ENCODE data around the gene UGGT2.
"Not testable (repeated sequence)": the region's sequence is repeated elsewhere in the genome, so short reads cannot be mapped to it uniquely, and the experiment has no call there.

UGGT2 gene

DNA sequence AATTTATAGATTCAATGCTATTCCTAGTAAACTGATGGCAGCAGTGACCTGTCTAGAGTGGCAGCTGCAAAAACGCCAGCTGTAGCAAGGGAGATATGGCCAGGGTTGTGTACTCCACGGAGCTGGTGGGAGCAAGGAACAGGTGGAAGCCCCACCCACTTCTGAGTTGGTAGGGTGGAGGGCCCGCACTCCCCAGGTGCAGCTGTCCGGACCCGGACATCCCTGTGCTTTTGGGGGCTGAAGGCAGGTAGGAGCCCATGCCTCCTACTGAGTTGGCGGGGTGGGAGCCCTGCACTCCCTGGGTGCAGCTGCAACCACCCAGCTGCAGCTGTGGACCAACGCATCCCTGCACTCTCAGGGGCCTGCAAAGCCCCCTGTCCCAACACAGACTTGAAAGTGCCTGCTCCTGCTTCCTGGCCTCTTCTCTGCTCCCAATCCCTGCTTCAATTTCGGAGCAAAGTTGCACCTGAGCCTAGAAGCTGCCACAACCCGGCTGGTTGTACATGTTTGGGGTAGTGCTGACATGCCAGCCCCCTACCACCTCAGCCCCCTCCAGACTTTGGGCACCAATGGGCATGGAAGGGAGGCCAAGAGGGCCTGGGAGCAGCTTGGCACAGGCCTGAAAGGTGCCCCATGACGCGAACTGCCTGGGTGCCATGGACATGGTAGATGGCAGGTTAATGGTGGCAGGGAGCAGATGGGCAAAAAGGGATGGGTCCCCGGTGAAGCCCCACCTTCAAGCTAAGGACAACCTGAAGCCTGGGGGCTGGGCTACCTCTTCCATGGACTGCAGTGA, 19.8 kb downstream of the UGGT2 start:
- no peak for DNase-seq

DNA sequence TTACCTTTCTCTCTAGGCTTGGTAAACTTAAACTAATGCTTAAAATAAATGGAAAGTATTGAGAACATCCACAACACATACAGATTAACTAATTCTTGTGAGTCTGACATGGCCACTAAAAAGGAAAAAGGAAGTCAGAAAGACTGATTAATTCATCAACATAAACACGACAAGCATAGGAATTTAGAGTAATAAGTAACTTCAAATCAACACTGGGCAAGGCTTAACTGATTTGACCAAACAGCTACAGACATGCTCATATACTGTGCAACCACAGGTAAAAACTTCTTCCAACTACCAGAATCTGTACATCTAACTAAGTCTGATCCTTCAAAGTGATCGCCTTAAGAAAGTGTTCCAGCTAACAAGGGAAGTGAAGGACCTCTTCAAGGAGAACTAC, 20.5 kb downstream of the UGGT2 start:
- no peak for DNase-seq
- TF ChIP-seq POLR2A (IDR thresholded peaks at IDR 0.05; ENCODE audit: low read length) (no peak), GATA1 (IDR thresholded peaks at IDR 0.05; ENCODE audit: low read depth, low read length) (no peak)

More for the DNA sequence above, 19.8 kb downstream of the UGGT2 start:
- no peak for TF ChIP-seq GATA1 (IDR thresholded peaks at IDR 0.05; ENCODE audit: low read depth, low read length)
- TF ChIP-seq POLR2A (IDR thresholded peaks at IDR 0.05; ENCODE audit: low read length) = no peak

DNA sequence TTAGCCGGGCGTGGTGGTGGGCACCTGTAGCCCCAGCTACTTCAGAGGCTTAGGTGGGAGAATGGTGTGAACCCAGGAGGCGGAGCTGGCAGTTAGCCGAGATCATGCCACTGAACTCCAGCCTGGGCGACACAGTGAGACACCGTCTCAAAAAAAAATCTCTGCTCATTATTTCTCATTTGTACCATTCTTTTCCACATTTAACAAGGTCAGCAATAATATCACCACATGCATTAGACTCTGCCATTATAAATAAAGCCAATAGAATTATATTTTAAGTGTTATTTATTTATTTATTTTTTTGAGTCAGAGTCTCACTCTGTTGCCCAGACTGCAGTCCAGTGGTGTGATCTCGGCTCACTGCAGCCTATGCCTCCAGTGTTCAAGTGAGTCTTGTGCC, 24.2 kb downstream of the UGGT2 start:
- no peak for TF ChIP-seq POLR2A (IDR thresholded peaks at IDR 0.05; ENCODE audit: low read length)
- no peak for TF ChIP-seq GATA1 (IDR thresholded peaks at IDR 0.05; ENCODE audit: low read depth, low read length)
- no peak for DNase-seq

DNA sequence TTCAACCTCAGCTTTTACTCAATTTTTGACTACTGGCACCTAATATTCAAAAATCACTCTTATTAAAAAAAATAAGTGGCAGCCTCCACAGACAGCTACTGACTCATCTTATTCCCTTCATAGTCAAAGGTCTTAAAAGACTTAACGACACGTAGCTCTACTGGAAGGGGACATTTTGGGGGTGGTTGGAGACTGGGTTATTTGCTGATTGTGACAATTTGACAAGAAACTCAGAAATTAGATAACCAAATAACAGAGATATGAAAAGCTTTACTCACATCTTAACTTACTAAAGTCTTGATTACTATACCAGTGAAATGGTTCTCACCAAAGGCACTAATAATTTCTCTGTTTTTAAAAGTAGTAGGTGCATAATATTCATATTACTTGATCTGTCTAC, 25.7 kb downstream of the UGGT2 start:
- DNase-seq = no peak
- no peak for TF ChIP-seq POLR2A (IDR thresholded peaks at IDR 0.05; ENCODE audit: low read length)
- TF ChIP-seq GATA1 (IDR thresholded peaks at IDR 0.05; ENCODE audit: low read depth, low read length) = no peak

DNA sequence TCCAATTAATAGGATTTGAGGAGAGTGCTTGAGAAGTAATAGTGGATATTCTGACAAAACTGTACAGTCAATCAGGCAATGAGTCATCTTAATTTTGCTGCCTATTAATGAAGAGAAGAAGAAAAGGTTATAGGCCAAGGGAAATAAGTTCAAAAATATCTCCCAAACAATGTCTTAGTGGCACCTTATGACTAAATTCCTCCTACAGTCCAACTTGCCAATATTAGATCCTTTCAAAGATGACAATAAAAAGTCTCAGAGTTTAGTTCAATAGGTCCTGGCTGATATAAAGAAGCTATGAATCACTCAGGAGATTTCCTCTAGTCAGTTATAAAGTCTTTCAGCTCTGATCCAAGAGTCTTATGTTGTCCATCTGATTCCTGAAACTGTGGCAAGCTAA, 27.9 kb downstream of the UGGT2 start:
- no peak for DNase-seq
- TF ChIP-seq GATA1 (IDR thresholded peaks at IDR 0.05; ENCODE audit: low read depth, low read length) = no peak
- no peak for TF ChIP-seq POLR2A (IDR thresholded peaks at IDR 0.05; ENCODE audit: low read length)

DNA sequence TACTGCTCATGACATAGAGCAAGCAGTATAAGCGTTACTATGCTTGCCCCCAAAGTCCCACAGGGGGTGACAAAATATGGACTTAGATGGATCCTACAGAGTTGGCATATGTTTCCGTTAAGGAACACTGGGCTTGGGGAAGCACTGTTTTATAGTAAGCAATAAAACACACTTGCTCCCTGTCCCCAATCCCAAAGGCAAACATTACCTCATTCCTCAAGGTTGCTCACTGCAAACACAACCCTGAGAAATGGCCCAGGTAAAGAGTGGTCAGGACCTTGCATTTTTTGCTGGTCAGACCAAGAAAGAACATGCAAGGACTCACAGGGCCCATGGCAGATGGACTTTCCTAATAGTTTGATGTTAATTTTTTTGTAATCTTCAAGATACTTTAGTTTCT, 32.3 kb downstream of the UGGT2 start:
- TF ChIP-seq POLR2A (IDR thresholded peaks at IDR 0.05; ENCODE audit: low read length) (no peak), GATA1 (IDR thresholded peaks at IDR 0.05; ENCODE audit: low read depth, low read length) (no peak)
- no peak for DNase-seq

DNA sequence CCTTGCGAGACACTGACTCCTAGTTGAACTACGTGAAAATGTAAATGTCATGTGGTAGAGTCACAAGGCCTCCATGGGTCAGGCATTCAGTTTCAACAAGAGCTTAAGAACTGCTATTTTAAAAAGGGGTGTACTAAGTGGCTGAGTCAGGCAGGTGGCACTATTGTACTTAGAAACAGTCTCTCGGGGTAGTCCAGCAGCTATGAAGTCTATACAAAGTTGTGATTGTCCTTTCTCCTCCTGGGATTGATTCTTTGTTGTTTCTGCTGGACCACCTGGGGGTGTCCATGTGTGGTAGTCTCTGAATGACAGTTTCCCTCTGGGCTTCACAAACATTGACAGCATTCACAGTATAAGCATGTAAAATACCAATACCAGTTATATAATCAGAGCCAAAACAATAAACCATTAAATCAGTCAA, 33.0 kb downstream of the UGGT2 start:
- no peak for TF ChIP-seq GATA1 (IDR thresholded peaks at IDR 0.05; ENCODE audit: low read depth, low read length)
- peak; percentile 60 to 73 for DNase-seq

DNA sequence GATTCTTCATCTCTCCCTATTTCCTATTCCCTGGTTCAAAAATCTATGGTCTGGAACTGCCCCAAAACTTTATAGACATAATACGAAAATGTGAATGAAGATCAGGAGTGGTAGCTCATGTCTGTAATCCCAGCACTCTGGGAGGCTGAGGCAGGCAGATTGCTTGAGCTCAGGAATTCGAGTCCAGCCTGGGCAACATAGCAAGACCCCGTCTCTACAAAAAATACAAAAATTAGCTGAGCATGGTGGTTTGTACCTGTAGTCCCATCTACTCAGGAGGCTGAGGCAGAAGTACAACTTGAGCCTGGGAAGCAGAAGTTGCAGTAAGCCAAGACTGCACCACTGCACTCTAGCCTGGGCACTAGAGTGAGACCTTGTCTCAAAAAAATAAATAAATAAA, 35.1 kb downstream of the UGGT2 start:
- no peak for DNase-seq
- TF ChIP-seq GATA1 (IDR thresholded peaks at IDR 0.05; ENCODE audit: low read depth, low read length) = no peak
- no peak for TF ChIP-seq POLR2A (IDR thresholded peaks at IDR 0.05; ENCODE audit: low read length)

DNA sequence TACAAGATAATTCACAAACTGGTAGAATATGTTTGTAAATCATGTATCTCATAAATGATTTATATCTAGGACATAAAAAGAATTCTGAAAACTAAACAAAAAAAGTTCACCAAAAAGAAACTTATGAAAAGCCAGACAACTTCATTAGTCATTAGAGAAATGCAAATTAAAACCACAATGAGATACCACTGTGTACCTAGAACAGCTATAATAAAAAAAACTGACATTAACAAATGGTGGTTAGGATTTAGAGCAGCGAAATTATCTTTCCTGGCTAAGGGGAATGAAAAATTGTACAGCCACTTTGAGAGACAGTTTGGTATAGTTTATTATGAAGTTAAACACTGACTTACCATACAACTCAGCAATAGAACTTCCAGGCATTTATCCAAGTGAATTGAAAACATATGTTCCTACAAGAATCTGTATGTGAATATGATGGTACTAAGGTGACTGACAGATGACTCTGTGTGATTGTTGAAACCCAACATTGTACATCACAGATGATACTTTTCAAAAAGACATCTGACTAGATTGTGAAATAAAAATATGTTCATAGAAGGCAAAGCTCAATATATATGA, 41.8 kb downstream of the UGGT2 start:
- TF ChIP-seq GATA1 (IDR thresholded peaks at IDR 0.05; ENCODE audit: low read depth, low read length) (no peak), POLR2A (IDR thresholded peaks at IDR 0.05; ENCODE audit: low read length) (no peak)
- no peak for DNase-seq

DNA sequence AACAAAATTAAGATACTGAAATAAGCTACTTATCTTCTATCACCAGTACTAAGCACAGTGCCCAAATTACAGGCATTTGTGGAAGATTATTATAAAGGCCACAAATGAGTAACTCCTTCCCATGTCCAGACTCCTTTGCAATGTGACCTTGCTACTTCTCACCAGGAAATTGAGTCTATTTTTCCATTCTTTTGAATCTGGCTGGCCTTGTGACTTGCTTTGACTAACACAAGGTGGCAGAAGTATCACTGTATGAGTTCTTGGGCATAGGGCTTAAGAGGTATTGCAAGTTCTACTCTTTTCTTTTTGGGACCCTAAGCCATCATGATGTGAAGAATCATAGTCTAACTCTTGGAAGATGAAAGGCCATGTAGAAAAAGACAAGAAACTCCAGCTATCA, 49.9 kb downstream of the UGGT2 start:
- TF ChIP-seq GATA1 (IDR thresholded peaks at IDR 0.05; ENCODE audit: low read depth, low read length) (no peak), POLR2A (IDR thresholded peaks at IDR 0.05; ENCODE audit: low read length) (no peak)
- DNase-seq = no peak

DNA sequence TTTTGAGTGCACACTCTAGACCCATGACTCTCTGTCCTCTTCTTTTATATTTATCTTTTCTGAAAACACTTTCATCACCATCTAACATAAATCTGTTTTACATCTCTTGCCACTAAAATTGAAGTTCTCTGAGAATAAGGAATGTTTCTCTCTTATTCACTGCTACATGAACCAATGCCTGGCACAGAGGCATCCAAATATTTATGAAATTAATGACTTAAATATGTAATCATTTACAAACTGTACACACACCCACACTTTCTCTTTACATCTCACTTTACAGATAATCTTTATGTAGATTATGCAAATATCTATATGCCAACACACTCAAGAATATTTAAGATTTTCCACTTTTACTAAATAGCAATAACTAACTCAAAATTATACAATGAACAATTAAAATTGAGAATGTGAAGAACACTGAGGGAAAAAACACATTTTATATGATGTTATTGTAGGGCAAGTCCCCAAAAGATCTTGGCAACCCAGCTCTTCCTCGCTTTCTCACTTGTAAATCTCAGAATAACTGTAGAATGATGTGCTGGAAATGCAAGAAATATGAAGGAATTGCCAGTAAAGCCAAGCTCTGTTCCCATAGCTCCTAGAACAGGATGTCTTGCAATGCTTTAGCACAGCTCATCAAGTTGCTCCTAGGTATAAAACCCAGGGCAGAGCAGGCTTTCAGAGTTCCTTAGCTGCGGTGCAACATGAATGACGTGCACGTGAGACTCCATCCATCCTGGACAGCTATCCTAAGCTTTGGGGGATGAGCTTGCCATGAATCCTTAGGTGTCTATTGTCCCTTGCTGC, 50.7 kb downstream of the UGGT2 start:
- DNase-seq = no peak
- TF ChIP-seq GATA1 (IDR thresholded peaks at IDR 0.05; ENCODE audit: low read depth, low read length) (no peak), POLR2A (IDR thresholded peaks at IDR 0.05; ENCODE audit: low read length) (no peak)

DNA sequence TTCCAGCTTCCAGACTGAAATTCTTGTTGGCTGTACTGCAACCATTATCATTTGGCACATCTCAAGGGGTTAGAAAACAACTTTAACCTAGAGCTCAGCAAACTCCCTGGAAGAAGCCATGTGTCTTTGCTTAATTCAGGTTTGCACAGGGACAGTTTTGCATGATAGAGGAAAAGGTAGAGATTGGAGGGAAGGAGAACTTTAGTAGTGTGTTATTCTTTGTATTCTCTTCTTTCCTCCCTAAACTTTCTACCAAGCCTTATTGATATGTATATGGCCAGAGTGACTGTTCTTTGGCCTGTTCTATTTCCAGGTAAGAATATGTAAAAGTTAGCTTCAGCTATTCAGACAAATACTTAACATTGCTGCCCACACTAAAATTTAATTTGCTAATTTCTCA, 53.1 kb downstream of the UGGT2 start:
- TF ChIP-seq POLR2A (IDR thresholded peaks at IDR 0.05; ENCODE audit: low read length) = no peak
- DNase-seq = no peak

DNA sequence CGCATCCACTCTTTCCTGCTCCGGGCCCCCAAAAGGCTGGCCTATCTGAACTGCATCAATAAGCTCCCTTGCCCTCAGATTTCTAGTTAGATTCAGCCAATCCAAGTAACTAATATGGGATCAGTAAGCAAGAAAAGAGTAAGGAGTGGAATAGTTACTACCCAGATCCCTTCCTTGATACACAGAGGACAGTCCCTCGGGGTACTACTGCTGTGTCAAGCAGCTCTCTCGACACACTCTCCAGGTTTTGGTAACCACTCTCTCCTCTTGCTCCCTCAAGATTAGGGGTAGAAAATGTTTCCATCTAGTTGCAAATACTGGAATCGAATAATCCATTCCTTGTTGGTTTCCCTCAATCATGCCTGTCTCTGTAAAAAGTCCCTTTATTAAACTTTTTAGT, 65.4 kb downstream of the UGGT2 start:
- DNase-seq = no peak
- no peak for TF ChIP-seq POLR2A (IDR thresholded peaks at IDR 0.05; ENCODE audit: low read length)
- no peak for TF ChIP-seq GATA1 (IDR thresholded peaks at IDR 0.05; ENCODE audit: low read depth, low read length)

DNA sequence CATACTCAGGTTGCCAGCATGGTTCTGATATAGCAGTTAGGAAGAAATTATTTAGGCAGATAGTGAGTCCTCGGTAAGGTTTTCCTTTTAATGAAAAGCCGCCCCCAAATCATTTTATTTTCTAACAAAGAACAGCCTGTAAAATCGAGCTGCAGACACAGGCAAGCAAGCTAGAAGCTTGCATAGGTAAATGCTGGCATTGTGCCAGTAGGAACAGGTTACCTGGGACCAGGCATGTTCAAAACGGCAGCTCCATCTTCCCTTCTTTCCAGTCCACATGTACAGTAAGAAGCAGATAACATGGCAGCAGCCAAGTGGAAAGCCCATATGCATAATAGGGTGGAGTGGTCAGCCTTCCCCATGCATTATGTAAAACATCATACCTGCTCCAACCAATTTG, 71.1 kb downstream of the UGGT2 start:
- TF ChIP-seq GATA1 (IDR thresholded peaks at IDR 0.05; ENCODE audit: low read depth, low read length) = no peak
- TF ChIP-seq POLR2A (IDR thresholded peaks at IDR 0.05; ENCODE audit: low read length) = no peak
- DNase-seq = no peak

DNA sequence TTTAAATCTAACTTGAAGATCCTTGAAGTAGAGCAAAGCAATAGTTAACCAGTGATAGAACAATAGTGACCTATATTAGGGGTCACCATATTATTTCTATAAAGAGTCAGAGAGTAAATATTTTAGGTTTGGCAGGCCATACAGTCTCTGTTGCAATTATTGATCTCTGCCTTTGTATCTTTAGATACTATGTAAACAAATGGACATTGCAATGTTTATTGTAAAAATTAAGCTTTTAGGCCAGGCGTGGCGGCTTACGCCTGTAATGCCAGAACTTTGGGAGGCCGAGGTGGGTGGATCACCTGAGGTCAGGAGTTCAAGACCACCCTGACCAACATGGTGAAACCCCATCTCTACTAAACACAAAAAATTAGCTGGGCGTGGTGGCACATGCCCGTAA, 80.5 kb downstream of the UGGT2 start:
- DNase-seq = not testable (repeated sequence)

Data from erythroblast (primary cell).